Pancreas (tissue), 10 donors: Measurements from ENCODE around the gene DNAH12. TPM values are rescaled to one million over a fixed set of nuclear protein-coding genes. Genes with fewer than 3 reads are reported as not detected.

Experiments used
- ATAC-seq, 4 donors: fragments of 200-7000 bp; cut with Tn5 transposase; one replicate each; pipeline versions ENCODE4 v1.8.0 to v1.9.1; 2020; ENCODE audit warnings: mild to moderate bottlenecking in 4 of 4, moderate library complexity in 4 of 4
- DNase-seq, 6 donors: peaks; one replicate each; pipeline ENCODE4 v3.0.0-alpha.2; 2020
- FAIRE-seq: peaks from 2 replicates; lab custom pipeline; 2012; peaks lifted over from hg19 to GRCh38; lab: Jason Lieb, UNC
- H3K27ac ChIP-seq, 4 donors: fragments of 200-600 bp; sonication (generic); 1 replicate in 3 of 4; 2 replicates in 1 of 4; pipeline versions ENCODE4 v1.5.0 to v1.8.0; 2020
- H3K27me3 ChIP-seq, 4 donors: fragments of 200-600 bp; one replicate each; pipeline ENCODE4 v1.8.0; 2021
- H3K36me3 ChIP-seq, 3 donors: fragments of 200-600 bp; sonication (generic) in 1 of 3; one replicate each; pipeline versions ENCODE4 v1.5.0 to v1.8.0; 2020 to 2021
- H3K4me1 ChIP-seq, 3 donors: fragments of 200-600 bp; one replicate each; pipeline ENCODE4 v1.8.0; 2021
- H3K4me3 ChIP-seq, 4 donors: fragments of 200-600 bp; sonication (generic) in 2 of 4; one replicate each; pipeline versions ENCODE4 v1.5.0 to v1.8.0; 2020 to 2021
- H3K9me3 ChIP-seq, 4 donors: fragments of 200-600 bp; one replicate each; pipeline ENCODE4 v1.8.0; 2021
- CTCF ChIP-seq, 4 donors: fragments of 200-600 bp; sonication (generic) in 3 of 4; IDR thresholded peaks; one replicate each; pipeline versions ENCODE4 v1.5.0 to v1.8.0; 2021; ENCODE audit warnings: antibody characterized with exemption in 4 of 4
- WGBS, 2 donors: extraction: QIAGEN DNeasy Blood & Tissue Kit; methylation state at CpG; one replicate each; pipeline ENCODE4 v1.1.7; 2013; 5-methylcytosine and 5-hydroxymethylcytosine counted together
- intact Hi-C, 3 donors: fragments of 100-400 bp; cut with DNase I; formaldehyde crosslinking; loops; one replicate each; pipeline versions ENCODE4 v1.11.1 to v1.14.2; 2022
- polyA plus RNA-seq, 2 donors: library from polyadenylated mRNA; stranded (reverse); fragments of 200-250 nt; gene quantifications; one replicate each; pipeline ENCODE4 v1.2.3, GENCODE V29; 2013
- total RNA-seq, 6 donors: library from RNA; stranded (reverse); fragmentation: NEBNext Ultra II Directional in 4 of 6; extraction: Animal tissue kit (Norgen Biotek cat#: 25700) in 4 of 6; gene quantifications; one replicate each; pipeline versions ENCODE4 v1.2.1 to v1.2.4, GENCODE V29; 2021 to 2023
- donor health status: healthy with polysubstance abuse.
- donor health status: DM: no; HTN: no; CAD: no; lungs with moderate emphysema.
- donor health status: DM: no; HTN: no; CAD: no.
- donor health status: control.
- donor health status: control.
- donor health status: Bipolar disorder and iron deficiency.
- donor health status: DM: yes; HTN: yes; CAD: no.
- donor health status: DM: no; HTN: no; CAD: no.
- donor health status: DM: no; HTN: no; CAD: no.
- donor health status: DM: yes; HTN: yes; CAD: no.

The DNAH12 gene
- total and polyA plus RNA-seq, 8 donors = 0.38 to 6.1 (median 0.90) TPM

- WGBS, 2 donors = 0% methylated on average over 54 of the region's 54 CpGs
- H3K27me3 ChIP-seq = no peaks in the 10 kb centered on the region
- ATAC-seq (peak; percentile 39 to 66 (median 56)), FAIRE-seq (no peak), DNase-seq (peak in 5 of 6 donors; percentile 27 to 80 (median 39))
- peak overlapping the region; percentile 51 to 94 (median 76) for H3K4me3 ChIP-seq
- H3K4me1 ChIP-seq = peaks cover 8 to 22% (median 20%) of the 10 kb centered on the region in 3 donors
- H3K27ac ChIP-seq = peak overlapping the region; percentile 94 to 96 (median 95)
- no peaks in the 10 kb centered on the region for H3K9me3 ChIP-seq
- intact Hi-C loops = no loop called here
- TF ChIP-seq CTCF (IDR thresholded peaks at IDR 0.05) = no peak
- H3K36me3 ChIP-seq = no peaks in the 10 kb centered on the region
Measured at GRCh38 chr3:57556459-57557084, 12.4 kb upstream of the DNAH12 start.

- Histone ChIP-seq H3K27me3 (no peaks in the 10 kb centered on the region), H3K36me3 (no peaks in the 10 kb centered on the region), H3K27ac (peak within 1 kb of the TSS; percentile 94 to 96 (median 95)), H3K4me1 (peaks cover 8 to 22% (median 20%) of the 10 kb centered on the region in 3 donors), H3K4me3 (peak within 1 kb of the TSS; percentile 51 to 94 (median 76)), H3K9me3 (no peaks in the 10 kb centered on the region)
- WGBS, 2 donors = 0% methylated on average over 54 of the region's 54 CpGs
- ATAC-seq (peak; percentile 93 to 96 (median 94)), DNase-seq (peak; percentile 84 to 93 (median 88)), FAIRE-seq (peak; percentile 23)
- no peak for TF ChIP-seq CTCF (IDR thresholded peaks at IDR 0.05)
- intact Hi-C loops = no loop called here
Measured at GRCh38 chr3:57555738-57556458, 11.8 kb upstream of the DNAH12 start, which contains the start of gene PDE12. TSS of gene PDE12 (plus strand) at chr3:57556274. CDS start at chr3:57556380, 106 bp downstream.

- peak in 3 of 4 donors; percentile 5 to 9 (median 6) for ATAC-seq
Measured at GRCh38 chr3:57555306-57555705, 11.2 kb upstream of the DNAH12 start.

GRCh38 chr3:57546616-57547015 is 2.5 kb upstream of the DNAH12 start:
- H3K4me3 ChIP-seq = no peak overlapping the region
- no peak for TF ChIP-seq CTCF (IDR thresholded peaks at IDR 0.05)
- FAIRE-seq (no peak), ATAC-seq (no peak), DNase-seq (no peak)
- H3K27ac ChIP-seq = no peak overlapping the region
- 92 to 97% methylated on average over 1 of the region's 1 CpG for whole genome bisulfite sequencing, 2 donors
- peaks cover 3 to 17% (median 5%) of the 10 kb centered on the region in 3 donors for H3K4me1 ChIP-seq
- no peaks in the 10 kb centered on the region for H3K9me3 ChIP-seq
- intact Hi-C loops = no loop called here
- no peaks in the 10 kb centered on the region for H3K27me3 ChIP-seq
- no peaks in the 10 kb centered on the region for H3K36me3 ChIP-seq

More at GRCh38 chr3:57555306-57555705, 11.2 kb upstream of the DNAH12 start:
- H3K9me3 ChIP-seq = no peaks in the 10 kb centered on the region
- TF ChIP-seq CTCF (IDR thresholded peaks at IDR 0.05) = no peak
- FAIRE-seq = no peak
- peaks cover 8 to 22% (median 20%) of the 10 kb centered on the region in 3 donors for H3K4me1 ChIP-seq
- DNase-seq = no peak
- WGBS, 2 donors = 4 to 13% methylated on average over 8 of the region's 8 CpGs
- H3K27ac ChIP-seq = peak overlapping the region; percentile 94 to 96 (median 95)
- H3K27me3 ChIP-seq = no peaks in the 10 kb centered on the region
- intact Hi-C loops = no loop called here
- H3K36me3 ChIP-seq = no peaks in the 10 kb centered on the region
- H3K4me3 ChIP-seq = peak overlapping the region; percentile 51 to 94 (median 76)
